Measurements from ENCODE around the gene TMEM61. TPM values are rescaled to one million over a fixed set of nuclear protein-coding genes. Genes with fewer than 3 reads are reported as not detected.
A peak's percentile ranks its signal among the peaks of the same experiment; 100 is the strongest.

The TMEM61 gene
- polyA plus RNA-seq, 1 of the 3 experiments (the other 2 are of a cell fraction), result not detected

DNA sequence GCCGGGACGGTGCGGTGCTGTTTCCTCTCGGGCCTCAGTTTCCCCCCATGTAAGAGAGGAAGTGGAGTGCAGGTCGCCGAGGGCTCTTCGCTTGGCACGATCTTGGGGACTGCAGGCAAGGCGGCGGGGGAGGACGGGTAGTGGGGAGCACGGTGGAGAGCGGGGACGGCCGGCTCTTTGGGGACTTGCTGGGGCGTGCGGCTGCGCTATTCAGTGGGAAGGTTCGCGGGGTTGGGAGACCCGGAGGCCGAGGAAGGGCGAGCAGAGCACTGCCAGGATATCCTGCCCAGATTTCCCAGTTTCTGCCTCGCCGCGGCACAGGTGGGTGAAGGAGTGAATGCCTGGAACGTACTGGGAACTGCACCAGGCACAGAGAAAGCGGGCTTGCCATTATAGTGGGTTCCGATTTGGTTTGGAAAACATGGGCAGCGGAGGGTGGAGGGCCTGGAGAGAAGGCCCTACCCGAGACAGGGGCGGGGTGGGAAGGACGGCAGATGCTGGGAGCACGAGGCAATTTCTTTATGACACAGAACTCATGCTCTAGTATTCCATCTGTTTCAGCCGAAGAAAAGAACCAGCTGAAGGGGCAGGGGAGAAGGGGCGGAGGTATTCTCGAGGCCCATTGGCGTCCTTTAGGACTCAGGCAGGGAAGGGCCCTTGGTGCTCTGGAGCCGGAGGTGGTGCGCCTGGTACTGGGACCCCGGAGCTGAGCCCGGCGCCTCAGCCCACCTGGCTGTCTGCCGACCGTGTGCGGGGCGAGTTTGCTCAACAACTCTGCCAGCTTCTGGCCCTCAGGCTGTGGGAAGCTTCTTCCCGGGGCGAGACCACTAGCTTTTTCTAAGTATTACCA, 59.9 kb downstream of the TMEM61 start:
- Histone ChIP-seq H3K79me2 (ENCODE audit: insufficient read depth) (no peaks in the 10 kb centered on the region), H3K4me1 (ENCODE audit: control insufficient read depth in 1 of 2, insufficient read depth in 2 of 2, low read depth in 1 of 2, low read length in 1 of 2) (peaks cover 0 to 16% of the 10 kb centered on the region in 2 experiments; a peak in 1 of 4 replicates), H3K9me3 (no peaks in the 10 kb centered on the region), H2AFZ (ENCODE audit: low read depth) (no peak overlapping the region), H3K27me3 (ENCODE audit: insufficient read depth) (peaks cover 50% of the 10 kb centered on the region), H4K20me1 (ENCODE audit: insufficient read depth) (no peaks in the 10 kb centered on the region), H3K9me2 (no peaks in the 10 kb centered on the region), H3K36me3 (replicated peaks in 1 of 2; ENCODE audit: control insufficient read depth in 1 of 2, insufficient read depth in 2 of 2, low read length in 1 of 2) (no peaks in the 10 kb centered on the region), H3K9ac (no peak overlapping the region), H3K27ac (ENCODE audit: low read depth in 2 of 2, low read length in 1 of 2) (no peak overlapping the region), H3F3A (replicated peaks; ENCODE audit: insufficient read depth) (no peaks in the 10 kb centered on the region), H3K4me2 (peak overlapping the region; percentile 62; the same call in 1 of the 2 replicates), H3K4me3 (ENCODE audit: low read depth in 2 of 2, low read length in 1 of 2) (peak overlapping the region; percentile 9 to 20; a peak in 2 of 4 replicates)
- TF ChIP-seq NFIC (IDR thresholded peaks at IDR 0.05; ENCODE audit: borderline replicate concordance) (no peak), GATA2 (CRISPR knock-in tag; IDR thresholded peaks at IDR 0.05) (no peak), CTCF (IDR thresholded peaks at IDR 0.05) (no peak), FOXJ3 (CRISPR knock-in tag; IDR thresholded peaks at IDR 0.05) (no peak), CHD2 (IDR thresholded peaks at IDR 0.05; ENCODE audit: low read length, partially characterized antibody) (no peak)
- TF ChIP-seq, protein P1, sequence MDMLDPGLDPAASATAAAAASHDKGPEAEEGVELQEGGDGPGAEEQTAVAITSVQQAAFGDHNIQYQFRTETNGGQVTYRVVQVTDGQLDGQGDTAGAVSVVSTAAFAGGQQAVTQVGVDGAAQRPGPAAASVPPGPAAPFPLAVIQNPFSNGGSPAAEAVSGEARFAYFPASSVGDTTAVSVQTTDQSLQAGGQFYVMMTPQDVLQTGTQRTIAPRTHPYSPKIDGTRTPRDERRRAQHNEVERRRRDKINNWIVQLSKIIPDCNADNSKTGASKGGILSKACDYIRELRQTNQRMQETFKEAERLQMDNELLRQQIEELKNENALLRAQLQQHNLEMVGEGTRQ (IDR thresholded peaks at IDR 0.05; ENCODE audit: borderline replicate concordance, low read depth, low read length), result no peak
- WGBS (ENCODE audit: low lambda C conversion rate), result 13% methylated on average over 28 of the region's 49 CpGs
- ChIA-PET POLR2A (interaction anchor here (1.5 kb wide), 1 partner anchor 9 kb away, joined by 5 read pairs; no protein-coding TSS in a partner anchor), CTCF (interaction anchor here (0.9 to 3.0 kb wide), 6 partner anchors 9 to 90 kb away, joined by 3 to 15 read pairs (median 6); no protein-coding TSS in a partner anchor)
- peak; percentile 47 for DNase-seq

- ChIA-PET CTCF (interaction anchor here (0.9 to 1.7 kb wide), 4 partner anchors 19 to 91 kb away, joined by 3 to 6 read pairs (median 4); no protein-coding TSS in a partner anchor), POLR2A (interaction anchor here (1.5 kb wide), 1 partner anchor 9 kb away, joined by 5 read pairs; no protein-coding TSS in a partner anchor)
- Histone ChIP-seq H4K20me1 (ENCODE audit: insufficient read depth) (no peaks in the 10 kb centered on the region), H3K9ac (no peak overlapping the region), H3K4me3 (ENCODE audit: low read depth in 2 of 2, low read length in 1 of 2) (no peak overlapping the region), H3K79me2 (ENCODE audit: insufficient read depth) (no peaks in the 10 kb centered on the region), H2AFZ (ENCODE audit: low read depth) (no peak overlapping the region), H3K9me2 (no peaks in the 10 kb centered on the region), H3K4me2 (no peak overlapping the region), H3K27ac (ENCODE audit: low read depth in 2 of 2, low read length in 1 of 2) (no peak overlapping the region), H3K4me1 (ENCODE audit: control insufficient read depth in 1 of 2, insufficient read depth in 2 of 2, low read depth in 1 of 2, low read length in 1 of 2) (peaks cover 0 to 16% of the 10 kb centered on the region in 2 experiments; a peak in 1 of 4 replicates), H3K36me3 (replicated peaks in 1 of 2; ENCODE audit: control insufficient read depth in 1 of 2, insufficient read depth in 2 of 2, low read length in 1 of 2) (no peaks in the 10 kb centered on the region), H3K27me3 (ENCODE audit: insufficient read depth) (peaks cover 47% of the 10 kb centered on the region), H3K9me3 (no peaks in the 10 kb centered on the region), H3F3A (replicated peaks; ENCODE audit: insufficient read depth) (no peaks in the 10 kb centered on the region)
- no peak for DNase-seq
- 24% methylated on average over 3 of the region's 5 CpGs for WGBS (ENCODE audit: low lambda C conversion rate)
- TF ChIP-seq IRF3 (IDR thresholded peaks at IDR 0.05; ENCODE audit: low read depth, low read length) (no peak), SIN3A (IDR thresholded peaks at IDR 0.05; ENCODE audit: borderline replicate concordance, low read depth, low read length) (no peak), SMC3 (IDR thresholded peaks at IDR 0.05; ENCODE audit: low read depth, low read length) (no peak)
Observed at GRCh38 chr1:55040933-55041494, 60.6 kb downstream of the TMEM61 start.

Measured in SK-N-SH (cell line).